NK-92 (cell line): ENCODE measurements around the gene ZNF566.
A peak's percentile ranks its signal among the peaks of the same experiment; 100 is the strongest.
"Not testable (repeated sequence)": the region's sequence is repeated elsewhere in the genome, so short reads cannot be mapped to it uniquely, and the experiment has no call there.

ENCODE experiments used
- DNase-seq: peaks from one replicate; lab custom pipeline; 2025; ENCODE audit not compliant: unreplicated experiment; lab: John Stamatoyannopoulos, UW

Gene ZNF566

GRCh38 chr19:36489118-36489919 lies at the start of gene ZNF566:
Gene ZNF566, minus strand, starts transcription at chr19:36489561. Its CDS starts 13,004 bp downstream, at chr19:36476557.
- DNase-seq = peak; percentile 75

DNA sequence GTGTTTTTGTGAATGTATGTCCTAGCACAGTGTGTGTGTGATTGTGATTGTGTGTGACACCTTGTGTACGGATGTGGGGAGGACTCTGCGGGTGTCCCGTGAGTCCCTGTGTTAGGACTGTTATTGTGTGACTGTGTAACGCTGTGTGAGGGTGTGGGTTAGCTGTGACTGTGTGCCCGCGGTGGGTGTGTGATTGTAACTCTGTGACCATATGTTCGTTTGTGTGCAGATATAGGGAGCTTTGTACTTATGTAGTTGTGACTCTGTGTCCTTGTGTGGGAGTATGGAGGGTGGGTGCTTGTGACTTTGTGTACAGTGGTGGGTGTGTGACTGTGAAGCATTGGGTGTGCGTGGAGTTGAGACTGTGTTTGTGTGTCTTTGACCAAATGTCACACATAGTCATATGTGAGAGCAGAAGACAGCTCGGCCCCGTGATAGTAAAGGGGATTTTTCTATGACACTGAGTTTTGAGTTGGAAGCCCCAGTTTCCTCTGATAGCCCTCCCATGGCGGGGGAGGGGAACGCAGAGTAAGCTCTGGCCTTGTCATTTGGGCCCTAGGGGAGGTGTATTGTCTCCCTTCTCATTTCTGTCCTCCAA lies 39.7 kb upstream of the ZNF566 start:
- DNase-seq = no peak

DNA sequence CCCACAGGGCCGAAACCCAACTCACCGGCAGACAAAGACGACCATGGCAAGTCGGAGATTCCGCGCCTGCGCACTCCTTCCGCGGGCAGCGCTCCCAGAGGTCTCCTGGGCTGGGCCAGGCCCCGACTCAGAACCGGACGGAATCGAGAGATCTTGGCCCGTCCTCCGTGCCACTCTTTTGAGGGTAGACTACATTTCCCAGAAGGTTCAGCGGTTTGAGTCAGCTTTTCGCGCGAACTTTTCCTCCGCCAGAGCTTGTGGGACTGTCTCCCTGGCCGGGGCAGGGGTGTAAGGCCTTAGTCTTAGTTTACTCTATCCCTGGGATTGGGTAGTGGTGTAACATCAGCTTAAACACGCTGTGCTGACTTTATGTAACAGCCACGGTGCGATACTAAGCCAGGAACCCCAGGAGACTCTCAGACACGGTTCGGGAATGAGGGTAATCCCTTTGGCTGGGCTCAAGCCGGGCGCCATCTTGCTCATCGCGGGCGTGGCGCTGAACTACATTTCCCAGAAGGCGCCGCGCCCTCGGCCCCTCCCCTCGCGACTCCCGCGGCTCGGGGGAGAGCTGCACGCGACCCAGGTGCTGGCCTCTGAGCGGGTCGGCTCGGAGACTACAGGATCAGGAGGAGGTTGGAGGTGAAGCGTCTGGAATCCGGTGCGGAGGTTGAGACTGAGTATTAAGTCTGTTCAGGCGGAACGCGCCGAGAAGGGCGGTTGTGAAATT lies 39.0 kb upstream of the ZNF566 start, which contains the start of gene ZNF260:
Gene ZNF260 (minus strand): TSS at position 78 of the 727 bp plus-strand sequence. CDS start 13,033 bp downstream, outside the sequence.
- DNase-seq = peak; percentile 25

DNA sequence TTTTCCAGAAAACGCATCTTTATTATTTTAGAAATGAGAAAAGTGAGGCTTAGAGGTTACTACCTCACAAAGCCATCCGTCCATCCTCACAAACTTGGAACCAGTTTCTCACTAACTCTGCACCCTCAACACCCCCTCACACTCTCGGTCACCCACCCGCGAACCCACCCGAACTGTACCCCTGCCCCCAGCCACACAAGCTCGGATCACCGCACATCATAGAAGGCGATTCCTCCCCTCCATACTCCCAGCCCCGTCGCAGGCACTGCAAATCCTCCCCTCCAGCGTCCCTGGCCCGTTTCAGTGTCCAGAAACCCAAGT lies 38.5 kb upstream of the ZNF566 start:
- no peak for DNase-seq

GRCh38 chr19:36527341-36527740 lies 38.0 kb upstream of the ZNF566 start:
- DNase-seq = no peak

DNA sequence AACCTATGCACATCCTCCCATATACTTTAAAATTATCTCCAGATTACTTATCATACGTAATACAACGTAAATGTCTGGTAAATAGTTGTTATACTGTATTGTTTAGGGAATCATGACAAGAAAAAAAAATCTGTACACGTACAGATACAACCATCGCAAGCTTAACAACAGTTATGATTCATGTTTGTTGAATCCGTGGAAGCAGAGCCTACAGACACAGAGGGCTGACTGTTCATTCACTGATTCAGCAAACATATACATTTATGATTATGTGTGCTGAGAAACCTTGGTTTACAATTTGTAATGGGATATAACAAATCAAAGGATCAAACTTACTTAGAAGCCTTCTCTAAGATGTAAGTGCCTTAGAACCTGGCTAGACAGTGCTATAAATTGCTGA lies 37.2 kb upstream of the ZNF566 start:
- DNase-seq = no peak

DNA sequence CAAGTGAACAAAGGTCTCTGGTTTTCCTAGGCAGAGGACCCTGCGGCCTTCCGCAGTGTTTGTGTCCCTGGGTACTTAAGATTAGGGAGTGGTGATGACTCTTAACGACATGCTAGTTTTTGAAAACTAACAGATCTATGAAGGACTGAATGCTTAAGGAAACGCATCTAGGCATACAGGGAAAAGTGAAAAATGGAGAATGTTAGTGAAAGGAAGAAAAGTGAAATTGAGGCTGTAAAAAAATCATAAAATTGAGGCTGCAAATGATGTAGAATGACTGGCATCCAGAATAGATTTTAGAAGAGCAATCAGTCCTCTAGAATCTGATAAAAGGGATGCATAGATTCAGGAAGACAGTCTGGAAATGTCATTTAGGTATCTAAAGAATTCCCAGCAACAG lies 35.3 kb upstream of the ZNF566 start:
- no peak for DNase-seq

- no peak for DNase-seq
Observed at GRCh38 chr19:36514012-36514612, 24.8 kb upstream of the ZNF566 start.

DNA sequence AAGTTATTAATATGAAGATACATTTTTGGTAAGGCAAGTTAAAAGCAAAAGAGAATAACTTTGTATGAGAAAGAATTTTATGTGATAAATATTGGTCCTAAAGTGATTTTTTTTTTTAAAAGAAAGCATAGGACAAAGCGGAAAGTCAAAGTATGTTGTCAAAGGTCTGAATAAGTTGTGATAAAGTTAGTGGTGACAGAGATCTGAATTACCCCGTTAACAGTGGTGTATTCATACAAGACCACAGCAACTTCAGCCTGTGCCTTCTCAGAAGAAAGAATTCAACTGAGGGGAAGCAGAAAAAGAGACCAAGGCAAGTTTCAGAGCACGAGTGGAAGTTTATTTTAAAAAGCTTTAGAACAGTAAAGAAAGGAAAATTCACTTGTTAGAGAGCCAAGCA lies 19.0 kb upstream of the ZNF566 start:
- no peak for DNase-seq

DNA sequence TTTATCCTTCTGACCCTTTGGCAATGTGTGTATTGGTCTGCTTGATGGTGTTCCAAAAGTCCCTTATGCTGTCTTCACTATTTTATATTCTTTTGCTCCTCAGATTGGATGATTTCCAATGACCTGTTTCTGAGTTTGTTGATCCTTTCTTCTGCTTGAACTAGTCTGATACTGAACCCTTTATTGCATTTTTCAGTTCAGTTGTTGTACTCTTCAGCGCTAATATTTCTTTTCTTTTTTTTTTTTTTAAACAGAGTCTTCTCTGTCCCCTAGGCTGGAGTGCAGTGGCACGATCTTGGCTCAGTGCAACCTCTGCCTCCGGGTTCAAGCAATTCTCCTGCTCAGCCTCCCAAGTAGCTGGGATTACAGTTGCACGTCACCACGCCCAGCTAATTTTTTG lies 12.6 kb upstream of the ZNF566 start:
- DNase-seq = no peak

GRCh38 chr19:36497001-36497400 lies 7.6 kb upstream of the ZNF566 start:
- DNase-seq = no peak

GRCh38 chr19:36492689-36493453 lies 3.5 kb upstream of the ZNF566 start:
- not testable (repeated sequence) for DNase-seq

- not testable (repeated sequence) for DNase-seq
Observed at GRCh38 chr19:36490846-36491245, 1.5 kb upstream of the ZNF566 start.

DNA sequence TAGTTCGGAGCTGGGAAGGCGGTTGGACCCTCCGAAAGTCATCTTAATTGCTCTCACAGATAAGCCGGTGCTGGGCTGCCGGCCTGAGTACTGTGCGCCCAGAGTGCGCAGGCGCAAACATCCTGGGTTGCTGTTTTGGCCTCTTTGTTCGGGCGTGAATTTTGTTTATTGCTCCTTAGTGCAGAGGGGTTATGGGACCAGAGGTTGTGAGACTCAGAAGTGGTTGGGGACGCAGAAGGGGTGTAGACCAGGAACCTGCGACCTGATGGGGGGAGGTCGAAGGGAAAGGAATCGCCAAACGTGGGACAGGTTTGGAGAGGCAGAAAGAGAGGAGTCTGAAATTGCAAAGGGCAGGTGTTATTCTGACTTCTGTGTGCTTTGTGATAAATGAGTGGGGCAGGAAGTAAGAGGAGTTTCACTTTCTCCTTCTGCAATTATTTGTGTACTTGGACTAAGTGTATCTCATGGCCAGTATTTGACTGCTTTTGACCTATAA lies 607 bp upstream of the ZNF566 start:
- DNase-seq = no peak

DNA sequence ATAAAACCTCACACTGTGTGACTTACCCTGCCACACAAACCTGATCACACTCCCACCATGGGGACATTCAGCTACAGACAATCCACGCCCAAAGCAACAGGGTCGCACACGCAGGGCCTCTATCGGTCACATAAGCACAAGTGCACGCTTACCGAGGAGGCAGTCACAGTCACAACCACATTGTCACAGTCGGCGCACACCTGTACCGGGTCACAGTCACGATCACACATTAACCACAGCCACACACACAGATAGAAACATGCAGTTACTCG lies 579 bp downstream of the ZNF566 start:
- no peak for DNase-seq

GRCh38 chr19:36488118-36488845 lies 1.1 kb downstream of the ZNF566 start:
- DNase-seq = no peak

DNA sequence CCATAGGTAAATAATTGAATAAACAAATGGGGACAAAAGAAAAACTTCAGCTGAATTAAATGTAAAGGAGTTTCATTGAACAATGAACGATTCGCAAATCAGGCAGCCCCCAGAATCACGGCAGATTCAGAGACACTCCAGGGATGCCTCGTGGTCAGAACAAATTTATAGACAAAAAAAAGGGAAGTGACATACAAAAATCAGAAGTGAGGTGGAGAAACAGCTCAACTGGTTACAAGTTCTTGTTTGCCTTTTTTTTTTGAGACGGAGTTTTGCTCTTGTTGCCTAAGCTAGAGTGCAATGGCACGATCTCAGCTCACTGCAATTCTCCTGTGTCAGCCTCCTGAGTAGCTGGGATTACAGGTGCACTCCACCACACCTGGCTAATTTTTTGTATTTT lies 5.7 kb downstream of the ZNF566 start:
- no peak for DNase-seq

- no peak for DNase-seq
Observed at GRCh38 chr19:36482876-36483275, 6.5 kb downstream of the ZNF566 start.

- no peak for DNase-seq
Observed at GRCh38 chr19:36460046-36460445, 29.3 kb downstream of the ZNF566 start.

DNA sequence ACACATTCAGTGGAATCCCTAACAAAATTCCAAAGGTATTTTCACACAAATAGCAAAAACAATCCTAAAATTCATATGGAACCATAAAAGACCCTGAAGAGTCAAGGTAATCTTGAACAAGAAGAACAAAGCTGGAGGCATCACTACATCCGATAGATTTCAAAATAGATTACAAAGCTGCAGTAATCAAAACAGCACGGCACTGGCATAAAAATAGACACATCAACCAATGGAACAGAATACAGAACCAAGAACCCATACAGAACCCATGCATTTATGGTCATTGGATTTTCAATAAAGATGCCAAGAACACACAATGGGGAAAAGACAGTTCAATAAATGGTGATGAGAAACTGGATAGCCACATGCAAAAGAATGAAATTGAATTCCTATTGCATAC lies 32.5 kb downstream of the ZNF566 start:
- no peak for DNase-seq
